HepG2 (cell line): Measurements from ENCODE around the gene LCMT2. TPM values are rescaled to one million over a fixed set of nuclear protein-coding genes. Genes with fewer than 3 reads are reported as not detected.

ENCODE experiments used
- BCL3 ChIP-seq: sonication (generic); formaldehyde crosslinking; IDR thresholded peaks from 2 replicates; pipeline ENCODE4 v1.5.1; 2020; ENCODE audit warnings: mild to moderate bottlenecking, missing genetic modification reagents, moderate library complexity
- DMAP1 ChIP-seq: IDR thresholded peaks from 2 replicates; pipeline ENCODE4 v1.6.1; 2016
- DPF2 ChIP-seq: sonication (generic); formaldehyde crosslinking; IDR thresholded peaks from 2 replicates; pipeline ENCODE4 v1.4.0; 2020; ENCODE audit warnings: mild to moderate bottlenecking, low read depth, missing genetic modification reagents, borderline replicate concordance
- ETS1 ChIP-seq: sonication (generic); formaldehyde crosslinking; IDR thresholded peaks from 2 replicates; pipeline ENCODE4 v1.4.0; 2020; ENCODE audit warnings: missing genetic modification reagents
- FOXM1 ChIP-seq: sonication (generic); formaldehyde crosslinking; IDR thresholded peaks from 2 replicates; pipeline ENCODE4 v1.5.0; 2020; ENCODE audit warnings: missing genetic modification reagents
- KDM1A ChIP-seq: IDR thresholded peaks from 2 replicates; pipeline ENCODE4 v1.6.1; 2016; ENCODE audit warnings: missing compliant biosample characterization
- NKX3-1 ChIP-seq: sonication (generic); formaldehyde crosslinking; IDR thresholded peaks from 2 replicates; pipeline ENCODE4 v1.5.0; 2020; ENCODE audit warnings: missing genetic modification reagents
- PAX8 ChIP-seq: sonication (generic); formaldehyde crosslinking; IDR thresholded peaks from 2 replicates; pipeline ENCODE4 v1.8.0; 2022; ENCODE audit warnings: mild to moderate bottlenecking, missing genetic modification reagents, borderline replicate concordance
- PBX3 ChIP-seq: sonication (generic); formaldehyde crosslinking; IDR thresholded peaks from 2 replicates; pipeline ENCODE4 v1.8.1; 2023; ENCODE audit warnings: missing genetic modification reagents, inconsistent platforms, borderline replicate concordance
- POLR2G ChIP-seq: fragments of 200-400 bp; formaldehyde crosslinking; IDR thresholded peaks from 2 replicates; pipeline ENCODE4 v1.6.1; 2018; ENCODE audit warnings: mild to moderate bottlenecking, low read depth, low read length, moderate library complexity
- PTBP1 ChIP-seq: fragments of 200-400 bp; formaldehyde crosslinking; IDR thresholded peaks from 2 replicates; pipeline ENCODE4 v1.6.1; 2018; ENCODE audit warnings: low read length, low read depth; ENCODE audit not compliant: poor library complexity, severe bottlenecking
- RAD51 ChIP-seq: fragments of 450-650 bp; IDR thresholded peaks from 2 replicates; pipeline ENCODE4 v1.6.1; 2016; ENCODE audit warnings: borderline replicate concordance
- REL ChIP-seq: sonication (generic); formaldehyde crosslinking; conservative IDR thresholded peaks from 2 replicates; pipeline ENCODE4 v1.8.0; 2022; ENCODE audit warnings: mild to moderate bottlenecking, missing genetic modification reagents, moderate library complexity
- TBP ChIP-seq: sonication (generic); formaldehyde crosslinking; IDR thresholded peaks from 2 replicates; pipeline ENCODE4 v1.5.0; 2020; ENCODE audit warnings: missing genetic modification reagents
- ZNF207 ChIP-seq: fragments of 450-650 bp; IDR thresholded peaks from 2 replicates; pipeline ENCODE4 v1.6.1; 2016; ENCODE audit warnings: antibody characterized with exemption, borderline replicate concordance
- ZSCAN31 ChIP-seq: sonication (generic); formaldehyde crosslinking; IDR thresholded peaks from 2 replicates; pipeline ENCODE4 v1.5.0; 2020; ENCODE audit warnings: low read depth, mild to moderate bottlenecking, missing genetic modification reagents
- polyA plus RNA-seq, 8 experiments: library from polyadenylated mRNA; depleted of rRNA in 3 of 8; stranded (reverse) in 7 of 8; unstranded in 1 of 8; fragments of >200 nt; fragmentation: Illumina TruSeq in 4 of 8; extraction: Trizol in 4 of 8; gene quantifications; 2 replicates each; pipeline versions ENCODE4 v1.2.1 to v1.2.3, GENCODE V29; 2011 to 2016; ENCODE audit warnings: low read depth in 4 of 8, missing spikeins in 1 of 8, mixed read lengths in 1 of 8; ENCODE audit not compliant: insufficient read depth in 1 of 8
- total RNA-seq, 5 experiments: library from RNA; depleted of rRNA; stranded (reverse); fragments of >200 nt; fragmentation: Illumina TruSeq; extraction: Trizol; gene quantifications; 2 replicates each; pipeline ENCODE4 v1.2.3, GENCODE V29; 2016; ENCODE audit warnings: low read depth in 1 of 5
- TF ChIP-seq, protein P1 (sequence below): sonication (generic); formaldehyde crosslinking; IDR thresholded peaks from 2 replicates; pipeline ENCODE4 v1.5.0; 2020; ENCODE audit warnings: mild to moderate bottlenecking, missing genetic modification reagents, borderline replicate concordance
- TF ChIP-seq, protein P2 (sequence below): sonication (generic); formaldehyde crosslinking; IDR thresholded peaks from 2 replicates; pipeline ENCODE4; 2020; ENCODE audit warnings: missing genetic modification reagents, mild to moderate bottlenecking, borderline replicate concordance

LCMT2 gene
- total and polyA plus RNA-seq, 2 of the 13 experiments (the other 11 are each of a cell fraction or from before 2014, with no cell fraction given): 6.9 to 9.1 TPM

GRCh38 chr15:43329960-43330779, at the start of gene LCMT2 (continued):
- TF ChIP-seq, protein P1, sequence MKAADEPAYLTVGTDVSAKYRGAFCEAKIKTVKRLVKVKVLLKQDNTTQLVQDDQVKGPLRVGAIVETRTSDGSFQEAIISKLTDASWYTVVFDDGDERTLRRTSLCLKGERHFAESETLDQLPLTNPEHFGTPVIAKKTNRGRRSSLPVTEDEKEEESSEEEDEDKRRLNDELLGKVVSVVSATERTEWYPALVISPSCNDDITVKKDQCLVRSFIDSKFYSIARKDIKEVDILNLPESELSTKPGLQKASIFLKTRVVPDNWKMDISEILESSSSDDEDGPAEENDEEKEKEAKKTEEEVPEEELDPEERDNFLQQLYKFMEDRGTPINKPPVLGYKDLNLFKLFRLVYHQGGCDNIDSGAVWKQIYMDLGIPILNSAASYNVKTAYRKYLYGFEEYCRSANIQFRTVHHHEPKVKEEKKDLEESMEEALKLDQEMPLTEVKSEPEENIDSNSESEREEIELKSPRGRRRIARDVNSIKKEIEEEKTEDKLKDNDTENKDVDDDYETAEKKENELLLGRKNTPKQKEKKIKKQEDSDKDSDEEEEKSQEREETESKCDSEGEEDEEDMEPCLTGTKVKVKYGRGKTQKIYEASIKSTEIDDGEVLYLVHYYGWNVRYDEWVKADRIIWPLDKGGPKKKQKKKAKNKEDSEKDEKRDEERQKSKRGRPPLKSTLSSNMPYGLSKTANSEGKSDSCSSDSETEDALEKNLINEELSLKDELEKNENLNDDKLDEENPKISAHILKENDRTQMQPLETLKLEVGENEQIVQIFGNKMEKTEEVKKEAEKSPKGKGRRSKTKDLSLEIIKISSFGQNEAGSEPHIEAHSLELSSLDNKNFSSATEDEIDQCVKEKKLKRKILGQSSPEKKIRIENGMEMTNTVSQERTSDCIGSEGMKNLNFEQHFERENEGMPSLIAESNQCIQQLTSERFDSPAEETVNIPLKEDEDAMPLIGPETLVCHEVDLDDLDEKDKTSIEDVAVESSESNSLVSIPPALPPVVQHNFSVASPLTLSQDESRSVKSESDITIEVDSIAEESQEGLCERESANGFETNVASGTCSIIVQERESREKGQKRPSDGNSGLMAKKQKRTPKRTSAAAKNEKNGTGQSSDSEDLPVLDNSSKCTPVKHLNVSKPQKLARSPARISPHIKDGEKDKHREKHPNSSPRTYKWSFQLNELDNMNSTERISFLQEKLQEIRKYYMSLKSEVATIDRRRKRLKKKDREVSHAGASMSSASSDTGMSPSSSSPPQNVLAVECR (CRISPR knock-in tag): peak; percentile 97
- peak; percentile 31; the same call in 1 of the 2 replicates for TF ChIP-seq ZSCAN31 (CRISPR knock-in tag)
- no peak for TF ChIP-seq ETS1
- TF ChIP-seq REL (CRISPR knock-in tag): no peak
- TF ChIP-seq PAX8 (CRISPR knock-in tag): no peak
- no peak for TF ChIP-seq PTBP1
- peak; percentile 59; the same call in 1 of the 2 replicates for TF ChIP-seq NKX3-1
- TF ChIP-seq KDM1A (CRISPR knock-in tag): no peak; the same call in 1 of the 2 replicates
- no peak for TF ChIP-seq TBP (CRISPR knock-in tag)
- TF ChIP-seq ZNF207: no peak
- TF ChIP-seq PBX3 (CRISPR knock-in tag): no peak
- TF ChIP-seq DMAP1 (CRISPR knock-in tag): peak; percentile 98
- peak; percentile 98 for TF ChIP-seq POLR2G
- TF ChIP-seq BCL3 (CRISPR knock-in tag): no peak
- TF ChIP-seq DPF2: no peak
- TF ChIP-seq, protein P2, sequence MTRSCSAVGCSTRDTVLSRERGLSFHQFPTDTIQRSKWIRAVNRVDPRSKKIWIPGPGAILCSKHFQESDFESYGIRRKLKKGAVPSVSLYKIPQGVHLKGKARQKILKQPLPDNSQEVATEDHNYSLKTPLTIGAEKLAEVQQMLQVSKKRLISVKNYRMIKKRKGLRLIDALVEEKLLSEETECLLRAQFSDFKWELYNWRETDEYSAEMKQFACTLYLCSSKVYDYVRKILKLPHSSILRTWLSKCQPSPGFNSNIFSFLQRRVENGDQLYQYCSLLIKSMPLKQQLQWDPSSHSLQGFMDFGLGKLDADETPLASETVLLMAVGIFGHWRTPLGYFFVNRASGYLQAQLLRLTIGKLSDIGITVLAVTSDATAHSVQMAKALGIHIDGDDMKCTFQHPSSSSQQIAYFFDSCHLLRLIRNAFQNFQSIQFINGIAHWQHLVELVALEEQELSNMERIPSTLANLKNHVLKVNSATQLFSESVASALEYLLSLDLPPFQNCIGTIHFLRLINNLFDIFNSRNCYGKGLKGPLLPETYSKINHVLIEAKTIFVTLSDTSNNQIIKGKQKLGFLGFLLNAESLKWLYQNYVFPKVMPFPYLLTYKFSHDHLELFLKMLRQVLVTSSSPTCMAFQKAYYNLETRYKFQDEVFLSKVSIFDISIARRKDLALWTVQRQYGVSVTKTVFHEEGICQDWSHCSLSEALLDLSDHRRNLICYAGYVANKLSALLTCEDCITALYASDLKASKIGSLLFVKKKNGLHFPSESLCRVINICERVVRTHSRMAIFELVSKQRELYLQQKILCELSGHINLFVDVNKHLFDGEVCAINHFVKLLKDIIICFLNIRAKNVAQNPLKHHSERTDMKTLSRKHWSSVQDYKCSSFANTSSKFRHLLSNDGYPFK (CRISPR knock-in tag): peak; percentile 99
- TF ChIP-seq FOXM1 (CRISPR knock-in tag): no peak
- no peak for TF ChIP-seq RAD51
